K562 (cell line): ENCODE data around the gene SPRY4. TPM values are rescaled to one million over a fixed set of nuclear protein-coding genes. Genes with fewer than 3 reads are reported as not detected.

Source experiments
- C11orf30 ChIP-seq: fragments of 450-650 bp; IDR thresholded peaks from 2 replicates; pipeline ENCODE4 v1.6.1; 2016; ENCODE audit warnings: low read depth, mild to moderate bottlenecking
- CBFA2T2 ChIP-seq: fragments of 450-650 bp; conservative IDR thresholded peaks from 2 replicates; pipeline ENCODE4 v1.6.1; 2017; ENCODE audit warnings: mild to moderate bottlenecking
- CEBPB ChIP-seq: fragments of 450-650 bp; IDR thresholded peaks from 2 replicates; pipeline ENCODE4 v1.6.1; 2016; ENCODE audit warnings: missing genetic modification characterization, missing compliant biosample characterization
- CHCHD3 ChIP-seq: fragments of 250-450 bp; sonication (Bioruptor Pico); IDR thresholded peaks from 2 replicates; pipeline ENCODE4 v2.1.2; 2022; ENCODE audit warnings: mild to moderate bottlenecking
- COPS2 ChIP-seq: fragments of 450-650 bp; conservative IDR thresholded peaks from 2 replicates; pipeline ENCODE4 v1.6.1; 2016; ENCODE audit warnings: mild to moderate bottlenecking, moderate library complexity
- FOS ChIP-seq: IDR thresholded peaks from 3 replicates; pipeline ENCODE4 v1.6.1; 2011; ENCODE audit not compliant: insufficient read length; ENCODE audit errors: extremely low read depth
- HDAC8 ChIP-seq: fragments of 450-650 bp; IDR thresholded peaks from 2 replicates; pipeline ENCODE4 v1.6.1; 2016; ENCODE audit warnings: mild to moderate bottlenecking, missing genetic modification characterization, moderate library complexity, missing compliant biosample characterization
- HEY1 ChIP-seq: fragments of 250-450 bp; sonication (Bioruptor Pico); IDR thresholded peaks from 2 replicates; pipeline ENCODE4 v1.5.0; 2020; ENCODE audit warnings: mild to moderate bottlenecking, moderate library complexity, borderline replicate concordance
- MAFK ChIP-seq: IDR thresholded peaks from 2 replicates; pipeline ENCODE4 v1.6.1; 2011; ENCODE audit warnings: low read length, improper control_type of control experiment
- MIER1 ChIP-seq: fragments of 450-650 bp; IDR thresholded peaks from 2 replicates; pipeline ENCODE4 v1.6.1; 2016; ENCODE audit warnings: antibody characterized with exemption, mild to moderate bottlenecking, low read depth
- MNT ChIP-seq, 2 experiments: fragments of 450-650 bp; conservative IDR thresholded peaks; 2 replicates each; pipeline ENCODE4 v1.6.1; 2017; ENCODE audit warnings: mild to moderate bottlenecking in 2 of 2, moderate library complexity in 2 of 2
- PHB2 ChIP-seq: fragments of 450-650 bp; IDR thresholded peaks from 2 replicates; pipeline ENCODE4 v1.6.1; 2017; ENCODE audit warnings: low read depth
- RB1 ChIP-seq: fragments of 450-650 bp; IDR thresholded peaks from 2 replicates; pipeline ENCODE4 v1.6.1; 2017; ENCODE audit warnings: low read depth, mild to moderate bottlenecking
- RBFOX2 ChIP-seq: fragments of 200-400 bp; formaldehyde crosslinking; IDR thresholded peaks from 2 replicates; pipeline ENCODE4 v1.6.1; 2017; ENCODE audit warnings: low read depth, mild to moderate bottlenecking, low read length, moderate library complexity
- STAT5A ChIP-seq: IDR thresholded peaks from 2 replicates; pipeline ENCODE4 v1.6.1; 2012; ENCODE audit warnings: low read length, inconsistent platforms, borderline replicate concordance
- TAF9B ChIP-seq: fragments of 450-650 bp; IDR thresholded peaks from 2 replicates; pipeline ENCODE4 v1.6.1; 2018; ENCODE audit warnings: mild to moderate bottlenecking; ENCODE audit not compliant: partially characterized antibody
- THRA ChIP-seq: fragments of 450-650 bp; IDR thresholded peaks from 2 replicates; pipeline ENCODE4 v1.6.1; 2017; ENCODE audit warnings: mild to moderate bottlenecking, moderate library complexity
- XRCC4 ChIP-seq: IDR thresholded peaks from one replicate; pipeline ENCODE4 v1.6.1; 2011; ENCODE audit not compliant: insufficient read depth, insufficient read length; ENCODE audit errors: extremely low read depth
- ZNF124 ChIP-seq: sonication (generic); formaldehyde crosslinking; IDR thresholded peaks from 2 replicates; pipeline ENCODE4 v1.8.1; 2022; ENCODE audit warnings: missing genetic modification reagents
- ZNF311 ChIP-seq: fragments of 250-450 bp; sonication (Bioruptor Pico); IDR thresholded peaks from 2 replicates; pipeline ENCODE4 v1.4.0; 2020; ENCODE audit warnings: mild to moderate bottlenecking, moderate library complexity
- ZNF444 ChIP-seq: fragments of 250-450 bp; sonication (Bioruptor Pico); IDR thresholded peaks from 2 replicates; pipeline ENCODE4 v1.4.0; 2020; ENCODE audit warnings: mild to moderate bottlenecking, moderate library complexity
- ZNF445 ChIP-seq: fragments of 250-450 bp; sonication (Bioruptor Pico); IDR thresholded peaks from 2 replicates; pipeline ENCODE4 v1.4.0; 2020; ENCODE audit warnings: low read depth, mild to moderate bottlenecking, moderate library complexity
- ZNF512 ChIP-seq: IDR thresholded peaks from 2 replicates; pipeline ENCODE4 v1.6.1; 2016; ENCODE audit warnings: missing genetic modification characterization, missing compliant biosample characterization
- ZNF584 ChIP-seq: fragments of 200-800 bp; sonication (Bioruptor generic); IDR thresholded peaks from 2 replicates; pipeline ENCODE4 v1.6.1; 2016; ENCODE audit warnings: low read depth, mild to moderate bottlenecking, missing genetic modification characterization, missing compliant biosample characterization
- polyA plus RNA-seq, 8 experiments: library from polyadenylated mRNA; depleted of rRNA in 4 of 8; stranded (reverse) in 5 of 8; unstranded in 3 of 8; fragments of >200 nt; fragmentation: Nextera tagmentation in 2 of 8; fragmentation: Illumina TruSeq in 1 of 8; extraction: Ambion mirVana in 2 of 8; extraction: Trizol in 1 of 8; gene quantifications; 2 replicates each; pipeline versions ENCODE4 v1.2.1 to v1.2.3, GENCODE V29; 2011 to 2014; ENCODE audit warnings: inconsistent platforms in 1 of 8, missing spikeins in 1 of 8
- total RNA-seq, 7 experiments: library from RNA; depleted of rRNA in 6 of 7; stranded (reverse); fragments of >200 nt in 6 of 7; fragmentation: Illumina TruSeq in 2 of 7; extraction: Trizol in 2 of 7; gene quantifications; 2 replicates each; pipeline versions ENCODE4 v1.2.1 to v1.2.3, GENCODE V29; 2011 to 2021; ENCODE audit warnings: low replicate concordance in 1 of 7

SPRY4 gene
- total and polyA plus RNA-seq, 9 of the 15 experiments (the other 6 are each of a cell fraction or from before 2014, with no cell fraction given): 2.6 to 24.2 (median 9.5) TPM

- TF ChIP-seq C11orf30: no peak
- TF ChIP-seq ZNF444 (CRISPR knock-in tag): no peak
- TF ChIP-seq CHCHD3 (CRISPR knock-in tag): no peak
- TF ChIP-seq CEBPB (tag): no peak
- TF ChIP-seq RB1: peak; percentile 52
- TF ChIP-seq ZNF584 (CRISPR knock-in tag): peak; percentile 68
- no peak for TF ChIP-seq HEY1 (CRISPR knock-in tag)
- TF ChIP-seq XRCC4: no peak
- peak; percentile 95 for TF ChIP-seq RBFOX2
- no peak for TF ChIP-seq FOS
- TF ChIP-seq STAT5A: 0 out of 2 replicates have a peak, but pooled peaks have one; percentile 23
- TF ChIP-seq ZNF445 (CRISPR knock-in tag): no peak
- no peak for TF ChIP-seq COPS2
- TF ChIP-seq MAFK: no peak
- TF ChIP-seq ZNF124 (CRISPR knock-in tag): no peak
- no peak for TF ChIP-seq TAF9B
- TF ChIP-seq CBFA2T2: 0 out of 2 replicates have a peak, but pooled peaks have one; percentile 4
- TF ChIP-seq MNT (conservative IDR thresholded peaks at IDR 0.05): 0 out of 4 replicates have a peak, but pooled peaks of 1 of the 2 experiments have one; percentile 26
- TF ChIP-seq MIER1: no peak
- no peak for TF ChIP-seq HDAC8 (tag)
- TF ChIP-seq ZNF512 (tag): no peak
- TF ChIP-seq PHB2: no peak
- TF ChIP-seq THRA: no peak
- TF ChIP-seq ZNF311 (CRISPR knock-in tag): no peak
Measured at GRCh38 chr5:142356716-142357468, 32.1 kb upstream of the SPRY4 start (continued).
